CD14-positive monocyte (primary cell): ENCODE results near the gene RFC2. TPM values are rescaled to one million over a fixed set of nuclear protein-coding genes. Genes with fewer than 3 reads are reported as not detected.

ENCODE experiments used
- DNase-seq, 3 donors: peaks; one replicate each; pipeline ENCODE4 v3.0.0-alpha.2; 2011 to 2022
- H2AFZ ChIP-seq: 2 replicates; pipeline ENCODE4 v1.6.0; 2012; ENCODE audit warnings: mild to moderate bottlenecking, low read depth, low read length, inconsistent platforms; ENCODE audit not compliant: insufficient read depth, poor library complexity, severe bottlenecking
- H3K27ac ChIP-seq, 2 donors: 1 replicate in 1 of 2; 2 replicates in 1 of 2; pipeline ENCODE4 v1.5.1; 2012 to 2013; ENCODE audit warnings: low read length in 2 of 2, control low read depth in 1 of 2, inconsistent platforms in 1 of 2, low read depth in 1 of 2, mild to moderate bottlenecking in 1 of 2
- H3K27me3 ChIP-seq, 2 donors: one replicate each; pipeline versions ENCODE4 v1.6.0 to v1.6.1; 2011 to 2013; ENCODE audit warnings: low read length in 2 of 2; ENCODE audit not compliant: control insufficient read depth in 2 of 2, insufficient read depth in 2 of 2
- H3K36me3 ChIP-seq, 2 donors: replicated peaks in 1 of 2; 1 replicate in 1 of 2; 2 replicates in 1 of 2; pipeline versions ENCODE4 v1.5.1 to v1.6.1; 2012 to 2013; ENCODE audit warnings: low read length in 2 of 2, control low read depth in 1 of 2, inconsistent platforms in 1 of 2, mild to moderate bottlenecking in 1 of 2; ENCODE audit not compliant: insufficient read depth in 2 of 2, control insufficient read depth in 1 of 2
- H3K4me1 ChIP-seq, 2 donors: 1 replicate in 1 of 2; 2 replicates in 1 of 2; pipeline versions ENCODE4 v1.5.1 to v1.6.1; 2012 to 2013; ENCODE audit warnings: low read length in 2 of 2, control low read depth in 1 of 2, inconsistent platforms in 1 of 2, mild to moderate bottlenecking in 1 of 2, moderate library complexity in 1 of 2; ENCODE audit not compliant: insufficient read depth in 2 of 2, control insufficient read depth in 1 of 2
- H3K4me2 ChIP-seq: replicated peaks from 2 replicates; pipeline ENCODE3; 2012; ENCODE audit warnings: low read length, moderate library complexity, mild to moderate bottlenecking; ENCODE audit not compliant: poor library complexity, severe bottlenecking; ENCODE audit errors: extremely low read depth
- H3K4me3 ChIP-seq, 3 experiments: fragments of 200-600 bp in 1 of 3; sonication (generic) in 1 of 3; replicated peaks in 1 of 3; 1 replicate in 2 of 3; 2 replicates in 1 of 3; pipeline ENCODE4 v1.5.1; 2011 to 2013; ENCODE audit warnings: low read length in 3 of 3, mild to moderate bottlenecking in 3 of 3, control low read depth in 2 of 3, low read depth in 2 of 3, inconsistent platforms in 1 of 3, moderate library complexity in 1 of 3
- H3K79me2 ChIP-seq: 2 replicates; pipeline ENCODE4 v1.6.0; 2012; ENCODE audit warnings: mild to moderate bottlenecking, control low read depth, inconsistent platforms, low read length, moderate library complexity; ENCODE audit not compliant: insufficient read depth
- H3K9ac ChIP-seq: 2 replicates; pipeline ENCODE4 v1.6.0; 2017; ENCODE audit warnings: low read length, mild to moderate bottlenecking; ENCODE audit not compliant: insufficient read depth, poor library complexity, severe bottlenecking
- H3K9me3 ChIP-seq, 2 donors: replicated peaks in 1 of 2; 1 replicate in 1 of 2; 2 replicates in 1 of 2; pipeline versions ENCODE4 v1.5.1 to v1.6.1; 2012 to 2013; ENCODE audit warnings: low read length in 2 of 2, control low read depth in 1 of 2; ENCODE audit not compliant: control insufficient read depth in 1 of 2, insufficient read depth in 1 of 2
- H4K20me1 ChIP-seq: 2 replicates; pipeline ENCODE4 v1.6.0; 2012; ENCODE audit warnings: mild to moderate bottlenecking, low read length, control low read depth, moderate library complexity; ENCODE audit not compliant: insufficient read depth
- H3K27ac Mint-ChIP-seq, 7 donors: one replicate each; pipeline ENCODE4 v1.8.0; 2020; ENCODE audit warnings: mild to moderate bottlenecking in 7 of 7, mixed read lengths in 7 of 7, moderate library complexity in 6 of 7, inconsistent platforms in 2 of 7
- H3K27me3 Mint-ChIP-seq, 3 donors: one replicate each; pipeline ENCODE4 v1.8.0; 2021 to 2022; ENCODE audit warnings: low read depth in 3 of 3, mild to moderate bottlenecking in 3 of 3, mixed read lengths in 3 of 3, moderate library complexity in 3 of 3, inconsistent platforms in 1 of 3
- H3K36me3 Mint-ChIP-seq, 2 donors: one replicate each; pipeline ENCODE4 v1.8.0; 2020; ENCODE audit warnings: mixed read lengths in 2 of 2, inconsistent platforms in 1 of 2, mild to moderate bottlenecking in 1 of 2
- H3K4me1 Mint-ChIP-seq: one replicate; pipeline ENCODE4 v1.8.0; 2020; ENCODE audit warnings: mild to moderate bottlenecking, mixed read lengths
- H3K4me3 Mint-ChIP-seq, 2 donors: one replicate each; pipeline ENCODE4 v1.8.0; 2020; ENCODE audit warnings: mild to moderate bottlenecking in 2 of 2, mixed read lengths in 2 of 2, moderate library complexity in 1 of 2
- H3K9me3 Mint-ChIP-seq, 7 donors: one replicate each; pipeline ENCODE4 v1.8.0; 2020 to 2022; ENCODE audit warnings: mixed read lengths in 7 of 7, mild to moderate bottlenecking in 6 of 7, moderate library complexity in 6 of 7, inconsistent platforms in 2 of 7
- CTCF ChIP-seq: fragments of 200-600 bp; IDR thresholded peaks from one replicate; pipeline ENCODE4 v1.8.0; 2022; ENCODE audit warnings: antibody characterized with exemption, mild to moderate bottlenecking
- WGBS: methylation state at CpG from one replicate; pipeline ENCODE4 v1.1.5; 2013; ENCODE audit warnings: missing lambda C conversion rate; ENCODE audit not compliant: insufficient coverage; 5-methylcytosine and 5-hydroxymethylcytosine counted together
- intact Hi-C, 2 donors: fragments of 100-400 bp; cut with micrococcal nuclease; formaldehyde crosslinking; loops; one replicate each; pipeline versions ENCODE4 v1.15.0 to v1.15.1; 2023
- polyA plus RNA-seq, 3 donors: library from polyadenylated mRNA; depleted of rRNA in 1 of 3; unstranded in 2 of 3; stranded (reverse) in 1 of 3; fragments of 300-500 nt in 2 of 3; fragments of >200 nt in 1 of 3; fragmentation: Illumina TruSeq in 2 of 3; gene quantifications; 1 replicate in 2 of 3; 2 replicates in 1 of 3; pipeline ENCODE4 v1.2.3, GENCODE V29; 2012 to 2021

RFC2 gene
- polyA plus RNA-seq, 3 donors: 12.8 to 42.1 (median 33.5) TPM

GRCh38 chr7:74191231-74191630, 63.0 kb downstream of the RFC2 start:
- 90% methylated on average over 4 of the region's 9 CpGs for WGBS
- Histone ChIP-seq H3K4me3 (no peak overlapping the region), H3K27me3 (no peaks in the 10 kb centered on the region), H3K27ac (no peak overlapping the region), H3K9me3 (no peaks in the 10 kb centered on the region), H3K79me2 (peaks cover 59% of the 10 kb centered on the region), H3K36me3 (peaks cover 80 to 96% of the 10 kb centered on the region in 2 donors), H3K4me2 (no peak overlapping the region), H3K4me1 (no peaks in the 10 kb centered on the region), H2AFZ (no peak overlapping the region), H3K9ac (no peak overlapping the region), H4K20me1 (peaks cover 88% of the 10 kb centered on the region)
- no peak for TF ChIP-seq CTCF
- Mint-ChIP-seq H3K4me3 (no peak overlapping the region), H3K4me1 (peaks cover 4% of the 10 kb centered on the region), H3K9me3 (no peaks in the 10 kb centered on the region), H3K36me3 (peaks cover 87 to 99% of the 10 kb centered on the region in 2 donors), H3K27me3 (no peaks in the 10 kb centered on the region), H3K27ac (no peak overlapping the region)
- no peak for DNase-seq
- intact Hi-C loops: no loop called here

DNA sequence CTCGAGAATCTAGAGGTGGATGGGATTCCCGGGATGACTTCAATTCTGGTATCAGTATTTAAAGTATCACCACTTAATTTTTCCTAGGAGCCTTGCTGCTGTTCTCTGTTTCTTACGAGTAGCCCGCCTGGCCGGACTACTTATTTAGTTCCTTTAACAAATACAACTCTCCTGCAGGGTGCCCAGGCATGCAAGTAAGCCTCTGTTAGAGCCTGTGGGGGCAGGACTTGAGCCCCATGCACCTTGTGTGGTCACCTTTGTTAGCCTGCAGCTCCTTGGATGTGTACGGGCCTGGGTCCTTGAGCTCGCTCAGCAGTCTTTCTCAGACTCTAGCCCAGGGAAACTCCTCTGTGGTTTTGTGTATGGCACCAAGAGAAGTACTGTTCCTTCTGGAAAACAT, 63.9 kb downstream of the RFC2 start:
- no peak overlapping the region for H3K4me2 ChIP-seq
- Mint-ChIP-seq H3K9me3 (no peaks in the 10 kb centered on the region), H3K4me1 (peaks cover 11% of the 10 kb centered on the region), H3K27ac (peak overlapping the region in 1 of 7 donors; percentile 10), H3K36me3 (peaks cover 81 to 92% of the 10 kb centered on the region in 2 donors), H3K4me3 (no peak overlapping the region), H3K27me3 (no peaks in the 10 kb centered on the region)
- peaks cover 4 to 6% of the 10 kb centered on the region in 2 donors for H3K4me1 ChIP-seq
- H4K20me1 ChIP-seq: peaks cover 98% of the 10 kb centered on the region
- no peak overlapping the region for H3K4me3 ChIP-seq
- no peaks in the 10 kb centered on the region for H3K27me3 ChIP-seq
- no peak overlapping the region for H2AFZ ChIP-seq
- DNase-seq: no peak
- no peak overlapping the region for H3K9ac ChIP-seq
- intact Hi-C loops: no loop called here
- peaks cover 69% of the 10 kb centered on the region for H3K79me2 ChIP-seq
- 100% methylated on average over 7 of the region's 7 CpGs for WGBS
- no peaks in the 10 kb centered on the region for H3K9me3 ChIP-seq
- peaks cover 77 to 93% of the 10 kb centered on the region in 2 donors for H3K36me3 ChIP-seq
- H3K27ac ChIP-seq: no peak overlapping the region
- no peak for TF ChIP-seq CTCF
